ENCODE measurements around the gene KCNJ13.

GRCh38 chr2:232776435-232776834, at the start of gene KCNJ13:
- no peak for TF ChIP-seq CTCF (IDR thresholded peaks at IDR 0.05; ENCODE audit: poor library complexity, severe bottlenecking)
- no peak for TF ChIP-seq POLR2AphosphoS5 (IDR thresholded peaks at IDR 0.05)
- no peak for TF ChIP-seq REST (IDR thresholded peaks at IDR 0.05; ENCODE audit: borderline replicate concordance)
- TF ChIP-seq EZH2 (IDR thresholded peaks at IDR 0.05; ENCODE audit: borderline replicate concordance, insufficient read depth, low read length, poor library complexity, severe bottlenecking), result no peak
- TF ChIP-seq RAD21 (conservative IDR thresholded peaks at IDR 0.05), result no peak

All from neural cell (in vitro differentiated cells).